ENCODE data around the gene RAD51B.

DNA sequence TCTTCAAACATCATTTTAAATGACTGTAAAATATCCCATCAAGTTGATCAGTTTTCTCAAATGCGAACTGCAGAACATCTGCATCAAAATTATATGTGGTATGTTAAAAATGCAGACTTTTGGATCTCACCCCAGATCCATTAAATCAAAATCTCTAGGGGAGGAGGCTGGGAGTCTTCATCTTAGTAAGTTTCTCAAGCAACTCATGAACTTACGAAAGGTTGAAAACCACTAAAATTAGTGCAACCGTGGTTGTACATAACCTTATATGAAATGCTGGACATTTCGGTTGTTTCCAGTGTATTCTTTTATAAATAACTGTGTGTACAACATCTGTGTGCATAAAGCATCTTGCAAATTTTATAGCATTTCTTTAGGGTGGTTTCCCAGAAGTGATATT, 934.1 kb downstream of the RAD51B start:
- TF ChIP-seq, protein P1, sequence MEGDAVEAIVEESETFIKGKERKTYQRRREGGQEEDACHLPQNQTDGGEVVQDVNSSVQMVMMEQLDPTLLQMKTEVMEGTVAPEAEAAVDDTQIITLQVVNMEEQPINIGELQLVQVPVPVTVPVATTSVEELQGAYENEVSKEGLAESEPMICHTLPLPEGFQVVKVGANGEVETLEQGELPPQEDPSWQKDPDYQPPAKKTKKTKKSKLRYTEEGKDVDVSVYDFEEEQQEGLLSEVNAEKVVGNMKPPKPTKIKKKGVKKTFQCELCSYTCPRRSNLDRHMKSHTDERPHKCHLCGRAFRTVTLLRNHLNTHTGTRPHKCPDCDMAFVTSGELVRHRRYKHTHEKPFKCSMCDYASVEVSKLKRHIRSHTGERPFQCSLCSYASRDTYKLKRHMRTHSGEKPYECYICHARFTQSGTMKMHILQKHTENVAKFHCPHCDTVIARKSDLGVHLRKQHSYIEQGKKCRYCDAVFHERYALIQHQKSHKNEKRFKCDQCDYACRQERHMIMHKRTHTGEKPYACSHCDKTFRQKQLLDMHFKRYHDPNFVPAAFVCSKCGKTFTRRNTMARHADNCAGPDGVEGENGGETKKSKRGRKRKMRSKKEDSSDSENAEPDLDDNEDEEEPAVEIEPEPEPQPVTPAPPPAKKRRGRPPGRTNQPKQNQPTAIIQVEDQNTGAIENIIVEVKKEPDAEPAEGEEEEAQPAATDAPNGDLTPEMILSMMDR (IDR thresholded peaks at IDR 0.05; ENCODE audit: poor library complexity), result no peak
- TF ChIP-seq EZH2 (IDR thresholded peaks at IDR 0.05; ENCODE audit: borderline replicate concordance) (no peak), EZH2phosphoT487 (IDR thresholded peaks at IDR 0.05; ENCODE audit: low read depth, severe bottlenecking, unreplicated experiment) (no peak)

Measured in hepatocyte (in vitro differentiated cells).